WTC11 (cell line): Measurements from ENCODE around the gene DNAI1. TPM values are rescaled to one million over a fixed set of nuclear protein-coding genes. Genes with fewer than 3 reads are reported as not detected.

Source experiments
- ATAC-seq: fragments of 200-7000 bp; cut with Tn5 transposase; 2 replicates; pipeline ENCODE4 v1.10.0; 2021; ENCODE audit warnings: mild to moderate bottlenecking, moderate library complexity
- CTCF ChIA-PET: fragments of 300-600 bp; sonication (Branson Sonifier 250); formaldehyde crosslinking; loops from one replicate; lab custom pipeline; 2021; ENCODE audit warnings: antibody characterized with exemption; lab: Charles Lee
- POLR2A ChIA-PET: fragments of 350-600 bp; sonication (Branson Sonifier 250); formaldehyde crosslinking; loops from one replicate; lab custom pipeline; 2021; ENCODE audit warnings: antibody characterized with exemption; lab: Charles Lee
- DNase-seq: peaks from one replicate; pipeline ENCODE4 v3.0.0; 2021; ENCODE audit warnings: low spot score
- H3K27ac Mint-ChIP-seq: 2 replicates; pipeline ENCODE4 v1.8.0; 2021; ENCODE audit warnings: mixed read lengths
- H3K27me3 Mint-ChIP-seq: 2 replicates; pipeline ENCODE4 v1.8.0; 2021; ENCODE audit warnings: low read depth, mild to moderate bottlenecking, moderate library complexity, mixed read lengths
- H3K36me3 Mint-ChIP-seq: 2 replicates; pipeline ENCODE4 v1.8.0; 2021; ENCODE audit warnings: mixed read lengths
- H3K4me1 Mint-ChIP-seq: 2 replicates; pipeline ENCODE4 v1.8.0; 2022; ENCODE audit warnings: mixed read lengths
- H3K4me3 Mint-ChIP-seq: 2 replicates; pipeline ENCODE4 v1.8.0; 2021; ENCODE audit warnings: mild to moderate bottlenecking, moderate library complexity, mixed read lengths
- H3K9me3 Mint-ChIP-seq: 2 replicates; pipeline ENCODE4 v1.8.0; 2021; ENCODE audit warnings: mixed read lengths
- CREB1 ChIP-seq: sonication (generic); formaldehyde crosslinking; IDR thresholded peaks from 2 replicates; pipeline ENCODE4 v1.8.0; 2023; ENCODE audit warnings: mild to moderate bottlenecking, missing genetic modification reagents
- EMX1 ChIP-seq: fragments of 250-450 bp; sonication (Bioruptor Pico); IDR thresholded peaks from 2 replicates; pipeline ENCODE4 v1.8.0; 2021; ENCODE audit warnings: mild to moderate bottlenecking
- ESRRA ChIP-seq: sonication (generic); formaldehyde crosslinking; IDR thresholded peaks from 2 replicates; pipeline ENCODE4 v1.8.1; 2022; ENCODE audit warnings: mild to moderate bottlenecking, missing genetic modification reagents, borderline replicate concordance
- FOXK1 ChIP-seq: sonication (generic); formaldehyde crosslinking; IDR thresholded peaks from 2 replicates; pipeline ENCODE4 v1.8.0; 2022; ENCODE audit warnings: mild to moderate bottlenecking, moderate library complexity, missing genetic modification reagents
- FOXP1 ChIP-seq: sonication (generic); formaldehyde crosslinking; IDR thresholded peaks from 2 replicates; pipeline ENCODE4 v1.8.0; 2022; ENCODE audit warnings: missing genetic modification reagents, mild to moderate bottlenecking, moderate library complexity, borderline replicate concordance
- JUN ChIP-seq: sonication (generic); formaldehyde crosslinking; IDR thresholded peaks from 2 replicates; pipeline ENCODE4 v1.8.0; 2023; ENCODE audit warnings: mild to moderate bottlenecking, missing genetic modification reagents
- KAT7 ChIP-seq: sonication (generic); formaldehyde crosslinking; IDR thresholded peaks from 2 replicates; pipeline ENCODE4 v1.8.1; 2023; ENCODE audit warnings: missing genetic modification reagents, mild to moderate bottlenecking, borderline replicate concordance
- NFE2L1 ChIP-seq: sonication (generic); formaldehyde crosslinking; IDR thresholded peaks from 2 replicates; pipeline ENCODE4 v1.8.1; 2023; ENCODE audit warnings: missing genetic modification reagents
- RORB ChIP-seq: fragments of 250-450 bp; sonication (Bioruptor Pico); IDR thresholded peaks from 2 replicates; pipeline ENCODE4 v1.9.0; 2021; ENCODE audit warnings: mild to moderate bottlenecking
- SMAD3 ChIP-seq: sonication (generic); formaldehyde crosslinking; IDR thresholded peaks from 2 replicates; pipeline ENCODE4 v1.8.0; 2022; ENCODE audit warnings: missing genetic modification reagents, mild to moderate bottlenecking, borderline replicate concordance
- SP1 ChIP-seq: sonication (generic); formaldehyde crosslinking; conservative IDR thresholded peaks from 2 replicates; pipeline ENCODE4 v1.8.1; 2022; ENCODE audit warnings: missing genetic modification reagents
- TP53 ChIP-seq: sonication (generic); formaldehyde crosslinking; IDR thresholded peaks from 2 replicates; pipeline ENCODE4 v1.8.1; 2023; ENCODE audit warnings: mild to moderate bottlenecking, missing genetic modification reagents
- ZNF423 ChIP-seq: fragments of 250-450 bp; sonication (Bioruptor Pico); IDR thresholded peaks from 2 replicates; pipeline ENCODE4 v2.1.2; 2022; ENCODE audit warnings: mild to moderate bottlenecking, moderate library complexity
- total RNA-seq: library from RNA; stranded (reverse); gene quantifications from 3 replicates; pipeline ENCODE4 v1.2.3, GENCODE V29; 2021
- TF ChIP-seq, protein P1 (sequence below): sonication (generic); formaldehyde crosslinking; IDR thresholded peaks from 2 replicates; pipeline ENCODE4 v1.8.1; 2023; ENCODE audit warnings: mild to moderate bottlenecking, moderate library complexity, missing genetic modification reagents
- TF ChIP-seq, protein P2 (sequence below): sonication (generic); formaldehyde crosslinking; IDR thresholded peaks from 2 replicates; pipeline ENCODE4 v1.8.0; 2022; ENCODE audit warnings: mild to moderate bottlenecking, missing genetic modification reagents
- TF ChIP-seq, protein P3 (sequence below): fragments of 250-450 bp; sonication (Bioruptor Pico); IDR thresholded peaks from 2 replicates; pipeline ENCODE4 v1.9.0; 2021; ENCODE audit warnings: moderate library complexity, mild to moderate bottlenecking, inconsistent platforms, borderline replicate concordance
- TF ChIP-seq, protein P4 (sequence below): sonication (generic); formaldehyde crosslinking; conservative IDR thresholded peaks from 2 replicates; pipeline ENCODE4 v1.8.1; 2022; ENCODE audit warnings: mild to moderate bottlenecking, missing genetic modification reagents
- TF ChIP-seq, protein P5 (sequence below): sonication (generic); formaldehyde crosslinking; conservative IDR thresholded peaks from 2 replicates; pipeline ENCODE4 v1.8.1; 2023; ENCODE audit warnings: mild to moderate bottlenecking, low read depth, missing genetic modification reagents, moderate library complexity
- TF ChIP-seq, protein P6 (sequence below): sonication (generic); formaldehyde crosslinking; IDR thresholded peaks from 2 replicates; pipeline ENCODE4 v1.8.0; 2023; ENCODE audit warnings: missing genetic modification reagents, mild to moderate bottlenecking, borderline replicate concordance

Gene DNAI1
- total RNA-seq, 1 experiment from 2014 or later, result 2.1 TPM

DNA sequence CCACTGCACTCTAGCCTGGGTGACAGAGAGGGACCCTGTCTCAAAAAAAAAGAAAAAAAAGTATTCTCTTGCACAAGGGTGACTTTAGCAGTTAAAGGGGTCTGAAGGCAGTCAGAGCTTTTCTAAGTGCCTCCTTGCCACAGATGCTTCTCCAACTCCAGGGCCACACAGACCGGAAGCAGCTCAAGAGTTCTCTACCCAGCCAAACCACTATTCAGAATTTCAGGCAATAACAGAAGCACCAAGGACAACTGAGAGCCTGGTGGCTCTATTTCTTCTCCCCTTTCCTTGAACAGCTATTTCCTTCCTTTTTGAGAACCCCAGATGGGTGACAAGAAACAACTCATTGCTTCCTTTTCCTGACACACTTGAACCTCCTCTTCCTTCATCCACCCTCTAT is 2.5 kb upstream of the DNAI1 start (continued):
- TF ChIP-seq, protein P1, sequence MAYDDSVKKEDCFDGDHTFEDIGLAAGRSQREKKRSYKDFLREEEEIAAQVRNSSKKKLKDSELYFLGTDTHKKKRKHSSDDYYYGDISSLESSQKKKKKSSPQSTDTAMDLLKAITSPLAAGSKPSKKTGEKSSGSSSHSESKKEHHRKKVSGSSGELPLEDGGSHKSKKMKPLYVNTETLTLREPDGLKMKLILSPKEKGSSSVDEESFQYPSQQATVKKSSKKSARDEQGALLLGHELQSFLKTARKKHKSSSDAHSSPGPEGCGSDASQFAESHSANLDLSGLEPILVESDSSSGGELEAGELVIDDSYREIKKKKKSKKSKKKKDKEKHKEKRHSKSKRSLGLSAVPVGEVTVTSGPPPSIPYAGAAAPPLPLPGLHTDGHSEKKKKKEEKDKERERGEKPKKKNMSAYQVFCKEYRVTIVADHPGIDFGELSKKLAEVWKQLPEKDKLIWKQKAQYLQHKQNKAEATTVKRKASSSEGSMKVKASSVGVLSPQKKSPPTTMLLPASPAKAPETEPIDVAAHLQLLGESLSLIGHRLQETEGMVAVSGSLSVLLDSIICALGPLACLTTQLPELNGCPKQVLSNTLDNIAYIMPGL (CRISPR knock-in tag), result no peak

DNA sequence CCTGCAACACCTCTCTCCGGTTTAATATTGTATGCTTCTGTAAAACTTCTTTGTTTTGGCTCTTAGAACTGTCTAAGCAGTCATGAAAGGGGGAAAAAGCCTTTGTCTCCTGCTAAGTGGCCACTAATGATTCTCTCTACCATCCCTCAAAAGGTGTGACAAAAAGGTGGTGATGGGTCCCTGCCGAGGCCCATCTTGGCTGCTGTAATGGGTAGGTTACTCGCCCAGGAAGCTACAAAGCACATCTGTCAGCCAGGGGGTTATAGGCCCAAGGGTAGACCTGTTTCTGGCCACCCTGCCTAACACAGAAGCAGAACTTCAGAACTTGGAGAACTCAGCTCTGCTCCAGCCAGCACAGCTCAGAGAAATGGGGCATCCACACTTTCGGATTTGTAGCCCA is 1.9 kb upstream of the DNAI1 start:
- Mint-ChIP-seq H3K9me3 (no peaks in the 10 kb centered on the region), H3K4me1 (peaks cover 20% of the 10 kb centered on the region), H3K27me3 (peaks cover 31% of the 10 kb centered on the region), H3K36me3 (no peaks in the 10 kb centered on the region), H3K27ac (no peak overlapping the region), H3K4me3 (peak overlapping the region; percentile 86)
- ChIA-PET CTCF (interaction anchor here (0.8 to 5.6 kb wide), 8 partner anchors 13 to 147 kb away, joined by 3 to 34 read pairs (median 3); no protein-coding TSS in a partner anchor), POLR2A (no interaction called here)
- TF ChIP-seq, protein P2, sequence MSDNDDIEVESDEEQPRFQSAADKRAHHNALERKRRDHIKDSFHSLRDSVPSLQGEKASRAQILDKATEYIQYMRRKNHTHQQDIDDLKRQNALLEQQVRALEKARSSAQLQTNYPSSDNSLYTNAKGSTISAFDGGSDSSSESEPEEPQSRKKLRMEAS (CRISPR knock-in tag), result no peak
- TF ChIP-seq, protein P3, sequence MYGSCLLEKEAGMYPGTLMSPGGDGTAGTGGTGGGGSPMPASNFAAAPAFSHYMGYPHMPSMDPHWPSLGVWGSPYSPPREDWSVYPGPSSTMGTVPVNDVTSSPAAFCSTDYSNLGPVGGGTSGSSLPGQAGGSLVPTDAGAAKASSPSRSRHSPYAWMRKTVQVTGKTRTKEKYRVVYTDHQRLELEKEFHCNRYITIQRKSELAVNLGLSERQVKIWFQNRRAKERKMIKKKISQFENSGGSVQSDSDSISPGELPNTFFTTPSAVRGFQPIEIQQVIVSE (CRISPR knock-in tag), result no peak
- TF ChIP-seq FOXK1 (no peak), NFE2L1 (CRISPR knock-in tag) (no peak), EMX1 (no peak), SMAD3 (CRISPR knock-in tag) (no peak)
- no peak for DNase-seq
- ATAC-seq, result no peak

DNA sequence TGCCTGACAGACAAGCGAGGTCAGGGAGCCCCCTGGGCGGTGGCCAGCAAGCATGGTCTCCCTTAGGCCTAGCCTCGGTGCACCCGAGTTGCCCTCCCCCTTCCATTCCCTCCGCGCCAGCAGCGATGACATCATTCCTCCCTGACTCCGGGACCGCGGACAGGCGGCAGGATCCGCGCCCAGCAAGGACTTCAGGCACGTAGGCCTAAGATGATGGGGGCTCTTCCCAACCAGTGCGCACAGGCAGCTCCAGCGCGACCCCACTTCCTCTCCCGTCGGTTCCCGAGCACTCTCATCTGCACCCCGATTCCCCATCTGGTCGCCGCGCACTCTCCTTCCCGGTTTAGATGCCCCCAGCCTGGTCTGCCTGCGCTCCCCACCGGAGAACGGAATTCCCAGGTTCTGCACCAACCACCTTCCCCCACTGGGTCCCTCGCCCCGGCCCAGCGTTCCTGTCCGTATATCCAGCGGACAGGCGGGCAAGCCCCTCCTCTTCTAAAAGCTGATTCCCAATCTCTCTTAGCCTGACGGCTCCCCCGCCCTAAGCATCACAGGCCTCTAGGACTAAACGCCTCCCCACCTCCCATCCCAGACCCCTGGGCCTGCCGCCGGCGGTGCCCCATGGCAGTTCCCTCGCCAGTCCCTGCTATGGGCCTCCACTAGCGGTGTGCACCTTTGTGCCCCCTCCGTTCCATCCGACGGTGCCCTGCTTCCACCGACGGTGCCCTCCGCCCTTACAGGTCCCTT is 1.2 kb upstream of the DNAI1 start:
- Mint-ChIP-seq H3K36me3 (no peaks in the 10 kb centered on the region), H3K4me3 (peak overlapping the region; percentile 86), H3K27me3 (peaks cover 32% of the 10 kb centered on the region), H3K4me1 (peaks cover 18% of the 10 kb centered on the region), H3K9me3 (no peaks in the 10 kb centered on the region), H3K27ac (peak overlapping the region; percentile 7; the same call in 1 of the 2 replicates)
- TF ChIP-seq, protein P4, sequence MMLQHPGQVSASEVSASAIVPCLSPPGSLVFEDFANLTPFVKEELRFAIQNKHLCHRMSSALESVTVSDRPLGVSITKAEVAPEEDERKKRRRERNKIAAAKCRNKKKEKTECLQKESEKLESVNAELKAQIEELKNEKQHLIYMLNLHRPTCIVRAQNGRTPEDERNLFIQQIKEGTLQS (CRISPR knock-in tag), result 0 out of 2 replicates have a peak, but pooled peaks have one; percentile 26
- TF ChIP-seq SP1 (CRISPR knock-in tag), result no peak
- TF ChIP-seq RORB (CRISPR knock-in tag), result no peak
- TF ChIP-seq, protein P2 (CRISPR knock-in tag), result peak; percentile 74
- TF ChIP-seq ESRRA, result peak; percentile 40; the same call in 1 of the 2 replicates
- TF ChIP-seq JUN (CRISPR knock-in tag), result 0 out of 2 replicates have a peak, but pooled peaks have one; percentile 20
- no peak for TF ChIP-seq ZNF423 (CRISPR knock-in tag)
- TF ChIP-seq FOXP1 (CRISPR knock-in tag), result peak; percentile 55; the same call in 1 of the 2 replicates
- 0 out of 2 replicates have a peak, but pooled peaks have one; percentile 63 for TF ChIP-seq KAT7 (CRISPR knock-in tag)
- no peak for TF ChIP-seq TP53
- TF ChIP-seq, protein P5, sequence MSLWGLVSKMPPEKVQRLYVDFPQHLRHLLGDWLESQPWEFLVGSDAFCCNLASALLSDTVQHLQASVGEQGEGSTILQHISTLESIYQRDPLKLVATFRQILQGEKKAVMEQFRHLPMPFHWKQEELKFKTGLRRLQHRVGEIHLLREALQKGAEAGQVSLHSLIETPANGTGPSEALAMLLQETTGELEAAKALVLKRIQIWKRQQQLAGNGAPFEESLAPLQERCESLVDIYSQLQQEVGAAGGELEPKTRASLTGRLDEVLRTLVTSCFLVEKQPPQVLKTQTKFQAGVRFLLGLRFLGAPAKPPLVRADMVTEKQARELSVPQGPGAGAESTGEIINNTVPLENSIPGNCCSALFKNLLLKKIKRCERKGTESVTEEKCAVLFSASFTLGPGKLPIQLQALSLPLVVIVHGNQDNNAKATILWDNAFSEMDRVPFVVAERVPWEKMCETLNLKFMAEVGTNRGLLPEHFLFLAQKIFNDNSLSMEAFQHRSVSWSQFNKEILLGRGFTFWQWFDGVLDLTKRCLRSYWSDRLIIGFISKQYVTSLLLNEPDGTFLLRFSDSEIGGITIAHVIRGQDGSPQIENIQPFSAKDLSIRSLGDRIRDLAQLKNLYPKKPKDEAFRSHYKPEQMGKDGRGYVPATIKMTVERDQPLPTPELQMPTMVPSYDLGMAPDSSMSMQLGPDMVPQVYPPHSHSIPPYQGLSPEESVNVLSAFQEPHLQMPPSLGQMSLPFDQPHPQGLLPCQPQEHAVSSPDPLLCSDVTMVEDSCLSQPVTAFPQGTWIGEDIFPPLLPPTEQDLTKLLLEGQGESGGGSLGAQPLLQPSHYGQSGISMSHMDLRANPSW (CRISPR knock-in tag), result no peak
- TF ChIP-seq, protein P1 (CRISPR knock-in tag), result no peak
- TF ChIP-seq, protein P6, sequence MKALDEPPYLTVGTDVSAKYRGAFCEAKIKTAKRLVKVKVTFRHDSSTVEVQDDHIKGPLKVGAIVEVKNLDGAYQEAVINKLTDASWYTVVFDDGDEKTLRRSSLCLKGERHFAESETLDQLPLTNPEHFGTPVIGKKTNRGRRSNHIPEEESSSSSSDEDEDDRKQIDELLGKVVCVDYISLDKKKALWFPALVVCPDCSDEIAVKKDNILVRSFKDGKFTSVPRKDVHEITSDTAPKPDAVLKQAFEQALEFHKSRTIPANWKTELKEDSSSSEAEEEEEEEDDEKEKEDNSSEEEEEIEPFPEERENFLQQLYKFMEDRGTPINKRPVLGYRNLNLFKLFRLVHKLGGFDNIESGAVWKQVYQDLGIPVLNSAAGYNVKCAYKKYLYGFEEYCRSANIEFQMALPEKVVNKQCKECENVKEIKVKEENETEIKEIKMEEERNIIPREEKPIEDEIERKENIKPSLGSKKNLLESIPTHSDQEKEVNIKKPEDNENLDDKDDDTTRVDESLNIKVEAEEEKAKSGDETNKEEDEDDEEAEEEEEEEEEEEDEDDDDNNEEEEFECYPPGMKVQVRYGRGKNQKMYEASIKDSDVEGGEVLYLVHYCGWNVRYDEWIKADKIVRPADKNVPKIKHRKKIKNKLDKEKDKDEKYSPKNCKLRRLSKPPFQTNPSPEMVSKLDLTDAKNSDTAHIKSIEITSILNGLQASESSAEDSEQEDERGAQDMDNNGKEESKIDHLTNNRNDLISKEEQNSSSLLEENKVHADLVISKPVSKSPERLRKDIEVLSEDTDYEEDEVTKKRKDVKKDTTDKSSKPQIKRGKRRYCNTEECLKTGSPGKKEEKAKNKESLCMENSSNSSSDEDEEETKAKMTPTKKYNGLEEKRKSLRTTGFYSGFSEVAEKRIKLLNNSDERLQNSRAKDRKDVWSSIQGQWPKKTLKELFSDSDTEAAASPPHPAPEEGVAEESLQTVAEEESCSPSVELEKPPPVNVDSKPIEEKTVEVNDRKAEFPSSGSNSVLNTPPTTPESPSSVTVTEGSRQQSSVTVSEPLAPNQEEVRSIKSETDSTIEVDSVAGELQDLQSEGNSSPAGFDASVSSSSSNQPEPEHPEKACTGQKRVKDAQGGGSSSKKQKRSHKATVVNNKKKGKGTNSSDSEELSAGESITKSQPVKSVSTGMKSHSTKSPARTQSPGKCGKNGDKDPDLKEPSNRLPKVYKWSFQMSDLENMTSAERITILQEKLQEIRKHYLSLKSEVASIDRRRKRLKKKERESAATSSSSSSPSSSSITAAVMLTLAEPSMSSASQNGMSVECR (CRISPR knock-in tag), result peak; percentile 59; the same call in 1 of the 2 replicates
- TF ChIP-seq CREB1 (CRISPR knock-in tag), result no peak
- POLR2A ChIA-PET, result interaction anchor here (0.6 to 1.0 kb wide), 2 partner anchors 9 to 1457 kb away, joined by 3 read pairs; no protein-coding TSS in a partner anchor
- DNase-seq, result peak; percentile 68
- CTCF ChIA-PET, result interaction anchor here (0.5 to 5.6 kb wide), 10 partner anchors 14 to 146 kb away, joined by 3 to 34 read pairs (median 3); no protein-coding TSS in a partner anchor
- ATAC-seq, result peak; percentile 26
